ENCODE data around the gene RPS25.
"Not testable (repeated sequence)": the region's sequence is repeated elsewhere in the genome, so short reads cannot be mapped to it uniquely, and the experiment has no call there.

RPS25 gene

DNA sequence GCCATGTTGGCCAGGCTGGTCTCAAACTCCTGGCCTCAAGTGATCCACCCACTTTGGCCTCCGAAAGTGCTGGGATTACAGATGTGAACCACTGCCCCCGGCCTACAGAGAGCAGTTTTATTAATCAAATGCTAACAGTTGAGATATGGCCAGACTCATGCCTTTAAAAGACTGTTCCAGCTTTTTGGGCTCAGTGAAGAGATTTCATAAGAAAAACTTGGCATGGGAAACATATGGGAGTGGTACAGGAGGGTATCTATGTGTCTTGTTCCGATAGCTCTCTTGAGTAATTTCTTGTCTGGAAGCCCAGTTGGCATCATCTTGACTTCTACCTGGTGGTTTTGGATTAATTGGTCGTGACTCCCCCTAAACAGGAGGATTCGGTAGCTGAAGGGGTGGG is 20.7 kb upstream of the RPS25 start:
- DNase-seq = no peak

DNA sequence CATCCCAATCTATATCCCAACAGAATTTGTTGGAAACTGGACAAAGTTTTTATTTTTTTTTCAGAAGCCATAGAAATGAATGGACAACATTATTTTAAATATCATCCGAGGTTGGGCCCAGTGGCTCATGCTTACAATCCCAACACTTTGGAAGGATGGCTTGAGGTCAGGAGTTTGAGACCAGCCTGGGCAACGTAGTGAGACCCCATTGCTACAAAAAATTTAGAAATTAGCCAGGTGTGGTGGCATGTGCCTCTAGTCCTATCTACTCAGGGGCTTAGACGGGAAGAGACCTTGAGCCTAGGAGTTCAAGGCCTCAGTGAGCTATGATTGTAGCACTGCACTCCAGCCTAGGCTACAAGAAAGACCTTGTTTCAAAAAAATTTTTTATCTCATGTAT is 16.7 kb upstream of the RPS25 start:
- DNase-seq = no peak

DNA sequence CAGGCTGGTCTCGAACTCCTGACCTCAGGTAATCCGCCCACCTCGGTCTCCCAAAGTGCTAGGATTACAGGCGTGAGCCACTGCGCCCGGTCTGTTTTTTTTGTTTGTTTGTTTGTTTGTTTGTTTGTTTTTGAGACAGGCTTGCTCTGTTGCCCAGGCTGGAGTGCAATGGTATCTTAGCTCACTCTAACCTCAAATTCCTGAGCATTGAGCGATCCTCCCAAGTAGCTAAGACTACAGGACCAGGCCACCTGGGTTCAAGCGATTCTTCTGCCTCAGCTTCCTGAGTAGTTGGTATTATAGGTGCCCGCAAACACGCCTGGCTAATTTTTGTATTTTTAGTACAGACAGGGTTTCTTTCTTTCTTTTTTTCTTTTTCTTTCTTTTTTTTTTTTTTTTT is 15.3 kb upstream of the RPS25 start:
- DNase-seq = not testable (repeated sequence)

DNA sequence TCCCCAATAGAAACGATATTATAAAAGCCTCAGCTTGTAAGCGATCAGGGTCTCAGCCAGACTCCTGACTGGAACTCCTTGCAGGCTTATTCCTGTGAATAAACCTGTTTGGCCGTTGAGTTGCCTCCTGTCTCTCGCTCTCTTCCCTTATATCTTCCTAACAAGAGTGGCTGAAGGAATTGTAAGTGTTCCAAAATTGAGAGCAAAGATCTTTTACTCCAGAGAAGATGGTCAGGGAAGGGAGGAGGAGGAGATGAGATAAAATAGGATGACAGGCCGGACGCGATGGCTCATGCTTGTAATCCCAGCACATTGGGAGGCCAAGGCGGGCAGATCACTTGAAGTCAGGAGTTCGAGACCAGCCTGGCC is 13.8 kb upstream of the RPS25 start:
- DNase-seq = no peak

DNA sequence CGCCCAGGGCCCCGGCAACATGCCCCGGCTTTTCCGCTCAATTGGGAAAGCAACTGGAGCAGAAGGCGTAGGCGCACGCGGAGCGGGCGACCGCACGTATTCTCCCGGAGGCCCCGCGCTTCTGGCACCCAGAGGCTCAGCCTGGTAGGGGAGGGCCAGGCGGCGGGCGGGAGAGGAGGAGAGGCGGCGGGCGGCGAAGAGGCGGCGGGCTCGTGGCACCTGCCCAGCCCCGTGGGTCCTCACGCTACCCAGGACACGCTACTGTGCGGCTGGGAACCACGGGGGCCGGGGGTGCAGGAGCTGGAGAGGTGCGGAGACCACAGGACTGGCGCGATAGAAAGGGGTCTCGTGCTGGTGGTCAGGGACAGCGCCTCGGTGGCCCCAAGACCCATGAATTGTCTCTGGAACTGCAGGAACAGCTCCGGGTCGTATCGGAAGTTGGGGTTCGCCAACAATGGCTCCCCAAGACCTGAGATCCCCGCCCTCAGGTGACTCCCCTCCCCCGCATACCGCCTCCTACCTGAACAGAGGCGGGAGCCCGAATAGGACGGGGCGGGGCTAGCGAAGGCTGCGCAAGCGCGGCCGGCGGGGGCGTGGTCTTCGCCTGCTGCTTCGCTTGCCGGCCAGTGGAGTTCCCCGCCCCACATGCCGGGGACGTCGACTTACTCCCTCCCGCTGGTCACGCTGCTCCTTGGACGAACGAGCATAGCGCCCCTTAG is 12.3 kb upstream of the RPS25 start, which contains the start of gene SLC37A4:
TSS of gene SLC37A4 (minus strand) at position 549 of the 719 bp plus-strand sequence.
- peak; percentile 98 for DNase-seq

DNA sequence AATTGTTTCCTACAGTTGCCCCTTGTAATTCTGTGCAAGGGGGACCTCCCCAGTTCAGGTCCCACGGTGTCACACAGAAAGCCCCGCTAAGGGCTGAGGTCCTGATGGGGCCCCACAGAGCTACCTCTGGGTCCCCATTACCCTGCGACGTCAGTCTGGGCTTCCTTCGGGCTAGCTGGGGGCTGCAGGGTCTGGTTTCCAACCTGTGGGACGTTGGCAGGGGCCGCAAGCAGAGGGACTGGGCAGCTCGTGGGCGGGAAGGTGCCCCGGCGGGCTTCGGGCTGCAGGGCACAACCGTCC is 11.8 kb upstream of the RPS25 start:
- DNase-seq = no peak

DNA sequence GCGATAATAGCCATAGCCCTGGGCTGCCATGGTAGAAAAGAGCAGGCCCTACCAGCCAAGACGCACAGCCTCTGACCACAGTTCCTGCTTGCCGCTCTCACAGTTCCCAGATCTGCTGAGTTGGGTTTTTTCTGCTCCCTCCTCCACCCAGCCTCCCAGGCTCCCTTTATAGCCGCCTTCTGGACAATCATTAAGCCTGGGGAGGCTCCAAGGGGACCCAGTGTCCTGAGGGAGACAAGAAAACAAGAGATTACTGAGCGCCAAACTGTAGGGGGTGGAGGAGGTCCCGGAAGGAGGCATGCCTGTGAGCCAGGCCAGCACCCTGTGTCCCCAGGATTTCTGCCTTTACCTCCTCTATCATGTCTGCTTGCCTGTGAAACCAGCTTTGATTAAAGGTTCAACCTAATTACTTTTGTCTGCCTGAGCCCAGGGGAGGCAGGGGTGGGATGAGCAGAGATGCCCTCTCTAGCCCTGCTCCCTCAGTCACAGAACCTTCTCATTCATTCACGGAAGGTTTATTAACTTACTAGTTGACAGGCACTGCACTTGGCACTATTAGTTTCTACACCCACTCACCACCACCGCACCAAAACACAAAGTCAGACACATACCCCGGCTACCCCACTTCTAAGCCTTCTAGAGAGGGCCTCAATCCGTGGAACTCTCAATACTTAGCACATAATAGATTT is 11.3 kb upstream of the RPS25 start:
- DNase-seq = no peak

DNA sequence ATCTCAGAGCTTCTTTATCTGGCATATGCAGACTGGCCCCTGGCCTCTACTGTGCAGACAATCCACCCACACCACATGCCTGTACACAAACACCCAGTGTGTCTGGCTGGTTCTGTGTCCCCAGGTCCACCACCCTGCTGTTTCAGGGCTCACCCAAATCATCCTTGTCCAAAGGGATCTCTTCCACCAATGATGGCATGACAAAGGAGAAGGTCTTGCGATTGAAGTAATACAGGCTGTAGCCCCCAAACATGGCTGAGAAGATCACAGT is 10.9 kb upstream of the RPS25 start:
- DNase-seq = no peak

DNA sequence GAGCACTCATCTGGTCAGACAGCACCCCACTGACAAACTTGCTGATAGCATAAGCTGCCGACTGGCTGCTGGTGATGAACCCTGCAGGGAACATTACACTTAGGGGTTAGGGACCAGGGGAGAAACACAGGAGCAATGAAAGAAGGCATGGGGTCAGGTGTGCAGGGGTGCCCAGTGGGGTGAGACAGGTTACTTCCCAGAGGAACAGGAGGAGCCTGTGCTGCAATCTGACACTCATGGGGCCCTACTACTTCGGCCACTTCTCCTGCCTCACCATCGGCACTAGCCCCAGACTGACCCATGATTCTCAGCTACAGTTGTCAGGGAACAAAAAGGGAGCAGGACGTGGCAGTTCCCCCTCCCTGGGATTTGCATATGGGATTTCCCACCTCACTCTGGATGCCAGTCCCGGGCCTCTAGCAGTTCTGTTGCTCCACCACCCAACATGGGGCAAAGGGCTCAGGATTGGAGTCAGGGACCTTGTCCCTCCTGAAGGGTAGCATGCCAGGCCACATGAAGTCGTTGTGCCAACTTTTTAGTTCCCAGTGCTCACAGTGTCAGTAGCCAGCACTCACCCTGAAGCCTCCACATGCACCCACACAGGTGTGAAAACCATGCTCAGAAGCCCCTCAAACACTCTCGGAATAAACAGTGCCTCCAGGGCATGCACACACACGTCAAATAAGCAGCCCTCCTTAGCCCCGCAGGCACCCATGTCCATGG is 10.4 kb upstream of the RPS25 start:
- no peak for DNase-seq

DNA sequence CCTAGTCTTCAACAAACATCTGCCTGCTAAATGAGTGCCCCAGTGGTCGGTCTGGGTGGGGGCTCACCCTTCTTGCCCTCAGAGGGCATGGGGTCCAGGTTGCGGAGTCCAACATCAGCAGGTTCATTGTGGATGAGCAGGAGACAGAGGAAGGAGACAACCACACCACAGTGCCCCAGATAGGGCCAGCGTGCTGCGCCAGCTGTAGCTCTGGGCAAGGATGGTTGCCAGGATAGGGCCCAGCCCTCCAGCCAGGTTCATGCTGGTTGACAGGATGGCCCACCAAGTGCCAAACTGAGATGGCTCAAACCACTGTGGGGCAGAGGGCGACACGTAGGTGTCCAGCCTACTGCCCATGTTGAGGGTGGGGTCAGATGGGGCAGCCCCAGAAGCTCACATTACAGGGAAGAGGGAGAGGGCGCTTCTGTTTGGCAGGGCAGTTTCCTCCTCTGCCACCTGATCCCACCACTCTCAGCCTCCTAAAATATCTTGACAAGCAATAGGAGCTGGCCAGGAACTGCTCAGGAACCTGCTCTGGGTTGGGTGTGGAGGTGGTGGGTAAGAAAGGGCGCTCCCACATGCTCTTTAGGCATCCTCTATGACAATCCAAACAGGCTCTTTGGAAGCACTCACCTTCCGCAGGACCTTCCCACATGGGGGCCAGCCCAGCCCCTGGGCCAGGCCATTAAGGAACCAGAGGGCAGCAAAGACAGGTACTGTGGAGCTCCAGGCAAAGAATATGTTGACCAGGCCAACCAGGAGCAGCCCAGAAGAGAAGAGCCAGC is 9.6 kb upstream of the RPS25 start:
- no peak for DNase-seq

DNA sequence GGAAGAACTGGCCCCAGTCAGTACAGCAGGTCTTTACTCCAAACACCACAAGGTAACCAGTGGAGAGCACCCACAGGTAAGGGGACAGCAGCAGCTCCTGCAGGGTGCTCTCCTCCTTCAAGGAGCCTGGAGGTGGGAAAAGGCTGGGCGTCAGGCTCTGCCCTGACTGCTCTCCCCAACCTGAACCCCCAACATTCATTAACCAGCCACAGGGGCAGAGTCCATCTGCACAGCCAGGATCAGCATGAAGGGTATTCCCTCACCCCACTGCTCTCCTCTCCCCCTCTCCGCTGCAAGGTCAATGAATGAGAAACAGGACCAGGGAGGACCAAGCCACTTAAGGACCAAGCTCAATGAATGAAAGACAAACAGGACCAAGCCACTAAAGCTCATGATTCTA is 8.8 kb upstream of the RPS25 start:
- no peak for DNase-seq

DNA sequence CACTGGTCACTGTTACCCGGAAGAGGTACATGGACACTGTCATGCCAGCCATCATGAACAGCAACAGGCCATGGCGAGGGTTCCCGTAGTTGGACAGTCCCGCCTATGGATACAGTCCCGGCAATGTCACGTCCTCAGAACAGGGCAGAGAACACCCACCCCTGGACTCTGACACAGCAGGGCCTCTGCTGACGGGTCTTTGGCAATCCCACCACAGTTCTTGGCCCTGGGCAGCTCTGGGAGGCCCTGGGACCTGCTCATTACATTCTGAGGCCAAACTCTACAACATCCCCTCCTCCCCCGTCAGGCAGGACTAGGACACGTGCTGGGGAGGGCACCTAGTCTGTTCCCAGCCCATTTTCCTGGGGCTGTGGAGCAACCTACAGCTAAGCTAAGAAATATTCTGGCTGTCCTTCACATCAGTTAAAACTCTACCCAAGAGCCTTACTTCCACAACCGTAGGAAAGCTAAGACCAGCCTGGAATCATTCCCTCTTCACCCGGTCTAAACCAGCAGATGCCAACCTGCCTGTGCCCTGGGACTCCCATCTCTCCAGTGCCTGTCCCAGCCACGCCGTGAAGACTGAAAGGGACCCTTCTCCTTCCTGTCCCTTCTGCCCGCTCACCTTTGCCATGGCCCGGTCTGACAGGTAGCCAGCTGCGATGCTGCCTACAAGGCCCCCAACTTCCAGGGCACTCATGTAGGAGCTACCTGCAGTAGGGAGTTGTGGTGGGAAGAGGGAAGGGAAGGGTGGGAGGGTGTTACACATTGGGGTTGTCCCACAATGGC is 8.0 kb upstream of the RPS25 start:
- DNase-seq = no peak

DNA sequence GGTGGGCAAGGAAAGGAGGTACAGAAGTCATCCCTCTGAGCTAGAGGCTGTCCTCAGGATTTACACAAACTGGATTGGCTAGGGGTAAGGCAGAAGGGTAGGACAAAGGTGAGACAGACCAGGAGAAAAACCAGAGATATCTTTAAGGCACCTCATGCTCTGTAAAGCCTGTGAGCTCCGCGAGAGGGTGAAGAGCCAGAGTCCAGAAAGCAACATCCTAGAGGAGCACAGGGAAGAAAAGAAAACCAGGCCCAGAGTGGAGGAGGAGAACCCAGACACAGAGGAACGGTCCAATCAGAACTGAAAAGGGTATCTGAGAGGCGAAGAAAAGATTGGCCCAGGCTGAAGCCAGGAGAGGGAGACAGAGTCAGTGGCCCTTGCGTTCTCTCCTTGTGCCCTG is 7.4 kb upstream of the RPS25 start:
- no peak for DNase-seq

DNA sequence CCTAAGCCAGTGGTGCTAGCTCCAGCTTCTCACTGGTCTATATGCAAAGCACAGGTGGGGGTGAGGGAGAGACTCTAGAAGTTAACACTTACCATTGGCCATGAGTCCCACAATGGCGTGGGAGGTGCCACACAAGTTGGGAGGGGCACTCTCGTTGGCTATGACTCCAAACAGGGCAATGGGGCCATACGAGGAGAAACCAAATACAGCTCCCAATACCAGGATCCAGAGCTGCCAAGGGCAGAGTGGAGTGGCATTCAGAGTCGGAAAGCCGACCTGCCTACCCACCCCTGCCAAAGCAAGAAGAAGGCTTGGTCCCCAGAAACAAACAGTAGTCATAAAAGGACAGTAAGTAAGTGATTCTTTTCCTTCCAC is 6.9 kb upstream of the RPS25 start:
- no peak for DNase-seq

DNA sequence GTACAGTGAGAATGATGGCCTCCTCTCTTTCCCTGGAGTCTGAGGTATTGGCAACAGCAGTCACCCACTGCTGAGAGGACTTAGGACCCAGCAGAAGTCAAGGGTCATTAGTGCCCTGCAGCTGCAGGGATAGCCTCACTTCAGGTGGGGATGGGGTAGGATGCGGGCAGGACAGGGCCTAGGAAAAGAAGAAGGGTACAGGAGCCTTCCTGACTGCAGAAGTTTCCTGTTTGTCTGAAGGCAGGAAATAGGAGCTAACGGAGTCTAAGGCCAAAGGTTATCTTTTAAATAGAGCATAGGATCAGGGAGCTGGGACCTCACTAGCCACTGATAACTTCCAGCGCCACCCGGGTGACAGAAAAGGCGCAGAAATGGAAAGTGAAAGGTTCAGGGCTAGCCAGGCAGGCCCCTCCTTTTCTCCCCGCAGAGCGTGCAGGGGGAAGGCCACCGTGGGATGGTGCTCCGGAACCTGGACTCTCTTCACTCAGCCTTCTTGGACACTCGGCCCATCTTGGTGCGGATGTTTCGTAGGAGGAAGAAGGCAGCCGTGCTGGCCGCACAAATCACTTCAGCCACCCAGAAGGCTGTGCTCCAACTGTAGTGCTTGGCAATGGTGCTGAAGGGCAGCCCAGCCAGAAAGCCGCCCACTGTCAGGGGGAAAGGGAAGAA is 6.4 kb upstream of the RPS25 start:
- DNase-seq = no peak

DNA sequence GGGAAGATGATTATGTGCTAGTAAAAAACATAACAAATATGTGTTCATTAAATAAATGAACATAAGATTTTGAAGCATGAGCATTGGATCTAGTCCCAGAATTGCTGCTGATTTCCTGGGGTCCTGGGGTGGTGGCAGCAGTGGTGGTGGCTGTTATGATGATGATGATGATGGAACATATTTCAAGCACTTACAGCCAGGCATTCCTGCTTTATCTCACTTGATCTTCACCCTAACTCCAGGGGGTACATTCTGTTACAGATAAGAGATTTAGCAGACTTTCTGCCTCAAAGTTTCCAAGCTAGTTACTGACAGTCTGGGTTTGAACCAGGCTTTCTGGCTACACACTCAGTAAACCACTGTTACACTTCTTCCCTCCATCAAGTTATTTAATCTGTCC is 5.6 kb upstream of the RPS25 start:
- DNase-seq = no peak

DNA sequence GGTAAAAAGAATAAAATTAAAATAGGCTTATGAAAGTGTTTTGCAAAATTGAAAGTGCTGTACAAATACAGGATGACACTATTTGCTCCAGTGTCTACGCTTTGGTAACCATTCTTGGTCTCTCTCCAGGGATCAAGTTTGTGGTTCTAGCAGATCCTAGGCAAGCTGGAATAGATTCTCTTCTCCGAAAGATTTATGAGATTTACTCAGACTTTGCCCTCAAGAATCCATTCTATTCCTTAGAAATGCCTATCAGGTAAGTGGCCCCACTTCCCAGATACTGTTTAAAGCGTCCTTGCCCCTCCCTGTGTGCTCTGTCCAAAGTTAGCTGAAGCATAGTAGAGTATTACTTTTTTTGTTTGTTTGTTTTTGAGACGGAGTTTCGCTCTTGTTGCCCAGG is 3.5 kb upstream of the RPS25 start:
- DNase-seq = no peak

DNA sequence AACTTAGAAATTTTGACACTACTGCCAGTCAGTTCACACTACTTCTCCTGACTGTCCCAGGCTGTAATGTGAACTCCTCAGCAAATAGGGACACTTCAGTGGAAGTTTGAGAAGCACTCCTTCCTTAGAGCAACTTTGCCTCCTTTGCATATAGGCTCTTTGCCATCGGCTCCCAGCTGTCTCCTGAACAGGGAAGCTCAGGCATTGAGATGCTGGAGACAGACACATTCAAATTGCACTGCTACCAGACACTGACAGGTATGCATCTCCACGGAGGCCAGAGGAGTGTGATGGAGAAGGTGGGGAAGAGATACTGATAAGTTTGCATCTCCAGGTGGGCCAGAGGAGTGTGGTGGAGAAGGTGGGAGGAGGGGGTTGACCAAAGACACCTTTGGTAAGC is 1.9 kb upstream of the RPS25 start:
- DNase-seq = no peak

DNA sequence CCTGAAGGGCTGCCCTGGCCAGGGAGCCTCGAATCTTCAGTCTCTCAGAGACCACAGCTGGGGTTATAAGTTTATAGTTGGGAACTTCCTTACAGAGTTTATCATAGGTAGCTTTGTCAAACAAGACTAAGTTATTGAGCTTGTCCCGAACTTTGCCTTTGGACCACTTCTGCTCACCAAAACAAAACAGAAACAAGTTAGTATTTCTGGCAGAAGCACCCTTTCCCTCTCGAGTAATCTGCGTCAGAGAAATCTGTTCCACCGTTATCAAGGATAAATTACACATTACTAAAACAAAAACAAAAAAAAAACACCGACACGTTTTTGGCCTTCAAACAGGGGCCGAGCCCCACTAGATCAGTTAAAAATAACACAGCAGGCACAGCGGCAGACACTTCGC is 766 bp downstream of the RPS25 start:
- not testable (repeated sequence) for DNase-seq

DNA sequence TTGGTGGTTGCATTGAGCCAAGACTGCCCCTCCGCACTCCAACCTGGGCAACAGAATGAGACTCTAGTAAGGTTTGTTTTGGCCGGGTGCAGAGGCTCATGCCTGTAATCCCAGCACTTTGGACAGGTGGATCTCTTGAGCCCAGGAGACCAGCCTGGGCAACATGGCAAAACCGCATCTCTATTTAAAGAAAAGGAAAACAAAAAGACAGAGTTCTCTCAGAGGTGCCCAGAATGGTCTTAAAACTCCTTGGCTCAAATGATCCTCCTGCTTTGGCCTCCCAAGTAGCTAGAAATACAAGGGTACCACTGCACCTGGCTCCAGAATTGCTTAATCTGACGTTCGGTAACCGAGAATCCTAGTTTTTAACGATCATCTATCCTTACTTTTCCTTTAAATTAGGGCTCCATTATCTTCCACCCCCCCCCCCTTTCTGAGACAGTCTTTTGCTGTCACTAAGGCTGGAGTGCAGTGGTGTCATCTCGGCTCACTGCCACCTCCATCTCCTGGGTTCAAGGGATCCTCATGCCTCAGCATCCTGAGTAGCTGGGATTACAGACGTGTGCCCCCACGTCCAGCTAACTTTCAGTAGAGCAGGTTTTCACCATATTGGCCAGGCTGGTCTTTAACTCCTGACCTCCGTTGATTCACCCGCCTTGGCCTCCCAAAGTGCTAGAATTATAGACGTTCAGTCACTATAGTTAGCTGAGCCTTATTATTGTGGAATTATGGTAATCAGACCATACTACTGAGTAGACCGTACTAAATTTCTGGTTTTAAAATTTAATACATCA is 1.7 kb downstream of the RPS25 start:
- DNase-seq = no peak

DNA sequence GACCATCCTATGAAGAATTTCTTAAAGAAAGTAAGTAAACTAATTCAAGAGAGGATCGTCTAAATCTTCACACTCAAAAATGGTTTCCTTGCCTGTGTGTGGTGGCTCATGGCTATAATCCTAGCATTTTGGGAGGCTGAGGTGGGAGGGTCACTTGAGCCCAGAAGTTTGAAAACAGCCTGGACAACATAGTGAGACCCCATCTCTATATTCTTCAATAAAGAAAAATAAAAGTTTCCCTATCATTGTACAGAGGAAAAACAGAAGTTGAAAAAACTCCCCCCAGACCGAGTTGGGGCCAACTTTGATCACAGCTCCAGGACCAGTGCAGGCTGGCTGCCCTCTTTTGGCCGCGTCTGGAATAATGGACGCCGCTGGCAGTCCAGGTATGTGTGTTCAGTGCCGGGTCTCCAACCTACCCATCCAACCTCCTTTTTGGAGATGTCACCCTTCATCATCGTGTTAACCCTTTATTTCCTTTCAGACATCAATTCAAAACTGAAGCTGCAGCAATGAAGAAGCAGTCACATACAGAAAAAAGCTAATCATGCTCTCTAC is 3.0 kb downstream of the RPS25 start:
- DNase-seq = no peak

All from activated gamma-delta T cell (primary cell).